HG03432 (cell line): ENCODE results near the gene TTC6.

Experiments used
- ATAC-seq: cut with Tn5 transposase; IDR thresholded peaks from one replicate; pipeline ENCODE4 v1.9.1; 2021; ENCODE audit warnings: mild to moderate bottlenecking, moderate library complexity; ENCODE audit not compliant: unreplicated experiment

TTC6 gene

GRCh38 chr14:37597538-37597913, 2.1 kb downstream of the TTC6 start:
- no peak for ATAC-seq

- no peak for ATAC-seq
Measured at GRCh38 chr14:37597914-37598746, 2.7 kb downstream of the TTC6 start.

DNA sequence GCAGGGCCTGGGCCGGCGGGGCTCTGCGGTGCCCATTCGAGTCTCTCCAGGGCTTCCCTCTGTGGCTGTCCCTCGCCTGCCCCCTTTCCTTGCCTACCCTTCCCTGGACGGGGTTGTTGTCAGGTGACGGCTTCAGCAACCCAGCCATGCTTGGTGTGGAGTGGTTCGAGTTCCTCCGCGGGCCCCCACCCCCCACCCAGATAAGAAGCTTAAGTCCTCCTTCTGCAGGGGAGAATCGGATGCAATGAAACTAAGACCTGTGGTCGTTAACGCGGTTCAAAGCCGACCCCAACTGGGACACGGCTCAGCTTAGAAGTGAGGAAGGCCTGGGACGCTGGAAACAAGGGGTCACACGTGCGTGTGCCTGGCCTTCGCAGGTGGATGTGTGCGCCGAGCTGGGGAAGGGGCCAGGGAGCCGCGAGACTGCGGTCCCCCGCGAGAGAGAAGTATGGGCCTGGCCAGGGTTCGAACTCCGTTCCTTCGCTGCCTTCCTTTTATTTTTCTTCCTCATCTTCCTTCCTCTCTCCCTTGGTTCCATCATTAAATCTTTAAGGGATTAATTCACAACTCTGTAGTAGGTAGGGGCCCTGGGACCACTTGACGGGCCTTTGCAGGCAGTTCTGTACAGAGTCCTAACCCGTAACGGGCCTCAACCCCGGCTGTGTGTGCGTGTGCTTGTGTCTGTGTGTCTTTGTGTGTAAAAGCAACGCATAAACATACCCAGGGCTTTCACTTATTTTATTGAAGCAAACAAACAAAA, 3.5 kb downstream of the TTC6 start:
- no peak for ATAC-seq

DNA sequence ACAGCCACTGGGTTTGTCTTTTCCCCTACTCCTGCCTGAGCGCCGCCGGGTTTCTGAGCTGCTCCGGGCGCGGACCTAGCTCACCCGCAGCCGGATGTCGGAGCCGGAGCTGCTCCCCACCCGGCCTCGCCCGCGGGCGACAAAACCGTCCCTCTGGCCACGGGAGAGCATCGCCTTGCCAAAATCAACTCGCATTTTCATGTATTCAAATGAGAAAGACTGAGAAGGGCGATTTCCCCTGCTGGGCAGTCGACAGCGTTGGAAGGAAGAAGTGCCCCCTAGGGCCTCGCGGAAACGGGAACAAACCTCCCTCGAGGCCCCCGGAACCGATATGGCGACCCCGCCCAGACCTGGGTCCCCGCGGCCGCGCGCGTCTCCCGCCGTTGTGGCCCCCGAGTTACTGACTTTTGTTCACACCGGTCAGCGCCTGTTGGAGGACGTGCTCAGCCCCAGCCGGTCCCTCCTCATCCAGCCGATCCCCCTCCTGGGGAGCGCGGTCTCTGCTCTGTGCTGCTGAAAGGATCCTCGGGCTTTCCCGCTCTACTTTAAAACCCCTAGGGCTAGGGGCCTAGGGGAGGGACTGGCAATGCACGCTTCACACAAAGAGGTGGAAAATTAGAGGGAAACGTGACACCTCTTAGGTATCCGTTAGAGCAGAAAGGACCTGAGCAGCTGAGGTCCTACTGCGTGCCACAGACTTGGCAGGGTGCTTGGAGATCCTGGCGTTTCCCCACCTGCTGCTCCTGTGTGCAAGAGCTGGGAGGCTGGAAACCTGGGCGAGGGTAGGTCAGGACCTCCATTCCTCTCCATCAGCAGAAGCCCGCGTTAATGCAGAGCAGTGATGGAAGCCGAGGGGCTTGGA, 4.3 kb downstream of the TTC6 start:
- ATAC-seq = no peak

GRCh38 chr14:37600880-37601741, 5.7 kb downstream of the TTC6 start:
- no peak for ATAC-seq

GRCh38 chr14:37601865-37602264, 6.4 kb downstream of the TTC6 start:
- no peak for ATAC-seq

DNA sequence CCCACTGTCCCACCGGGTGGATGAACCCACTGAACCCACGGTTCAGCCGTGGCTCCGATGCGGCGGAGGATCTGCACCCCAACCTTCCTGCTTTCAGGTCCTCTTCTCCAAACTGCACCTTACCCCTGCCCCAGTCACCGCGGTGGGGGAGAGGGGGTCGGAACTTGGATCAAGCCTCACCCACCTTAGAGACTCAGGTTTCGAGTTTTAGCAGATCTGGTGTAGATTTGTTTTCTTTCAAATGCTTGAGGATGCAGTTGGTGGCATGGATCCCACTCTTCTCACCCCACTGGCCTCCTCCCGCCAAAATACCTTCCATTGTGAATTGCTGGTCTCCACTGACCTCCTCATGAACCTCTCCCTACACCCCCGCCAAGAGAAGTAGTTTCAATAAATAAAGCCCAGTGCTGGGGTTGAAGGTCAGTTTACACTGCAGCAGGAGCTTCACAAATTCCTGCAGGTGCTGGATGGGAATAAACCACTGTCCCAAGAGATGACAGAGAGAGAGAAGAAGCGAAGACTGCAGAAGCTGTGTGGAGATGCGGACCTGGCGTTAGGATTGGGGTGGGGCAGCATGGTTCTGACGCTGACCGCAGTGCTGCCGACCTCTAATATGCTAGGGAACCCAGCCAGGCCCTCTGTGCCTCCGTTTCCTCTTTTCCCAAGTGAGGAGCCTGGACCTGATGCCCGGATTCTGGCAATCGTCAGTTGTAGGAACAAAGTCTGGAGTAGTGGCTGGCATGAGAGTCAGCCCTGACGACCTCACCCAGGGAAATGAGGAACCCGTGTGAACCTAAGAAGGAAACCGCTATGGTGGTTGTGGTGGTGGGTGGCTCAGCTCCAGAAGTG, 7.4 kb downstream of the TTC6 start:
- ATAC-seq = no peak

GRCh38 chr14:37603688-37604251, 8.3 kb downstream of the TTC6 start:
- no peak for ATAC-seq

- no peak for ATAC-seq
Measured at GRCh38 chr14:37606678-37607077, 11.2 kb downstream of the TTC6 start.

- no peak for ATAC-seq
Measured at GRCh38 chr14:37608649-37609048, 13.2 kb downstream of the TTC6 start.

DNA sequence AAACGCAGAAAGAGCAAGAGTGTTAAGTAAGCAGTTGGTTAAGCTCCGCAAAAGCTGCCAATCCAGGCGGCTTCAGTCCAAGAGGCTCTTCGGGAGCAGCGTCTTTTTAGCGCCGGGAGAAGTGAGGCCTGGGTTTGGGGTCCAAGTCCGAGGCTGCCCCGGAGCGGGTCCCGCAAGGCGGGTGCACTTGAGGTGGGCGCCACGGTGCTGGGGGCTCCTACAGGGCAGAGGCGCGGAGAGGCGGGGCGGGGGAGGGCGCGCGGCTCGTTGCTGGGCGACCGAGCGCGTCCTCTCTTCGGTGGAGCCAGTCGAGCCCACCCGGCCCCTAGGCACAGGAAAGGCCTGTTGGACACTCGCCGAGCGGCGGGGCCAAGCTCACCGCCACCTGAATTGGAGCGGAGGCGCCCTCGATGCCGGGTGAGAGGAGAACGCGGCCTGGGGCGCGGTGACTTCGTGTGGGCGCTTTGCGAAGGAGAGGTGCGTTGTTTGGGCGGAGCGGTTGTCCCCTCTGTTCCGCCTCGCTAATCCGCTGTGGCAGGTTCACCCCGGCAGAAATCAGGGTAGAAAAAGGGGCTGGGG, 15.6 kb downstream of the TTC6 start:
- no peak for ATAC-seq

DNA sequence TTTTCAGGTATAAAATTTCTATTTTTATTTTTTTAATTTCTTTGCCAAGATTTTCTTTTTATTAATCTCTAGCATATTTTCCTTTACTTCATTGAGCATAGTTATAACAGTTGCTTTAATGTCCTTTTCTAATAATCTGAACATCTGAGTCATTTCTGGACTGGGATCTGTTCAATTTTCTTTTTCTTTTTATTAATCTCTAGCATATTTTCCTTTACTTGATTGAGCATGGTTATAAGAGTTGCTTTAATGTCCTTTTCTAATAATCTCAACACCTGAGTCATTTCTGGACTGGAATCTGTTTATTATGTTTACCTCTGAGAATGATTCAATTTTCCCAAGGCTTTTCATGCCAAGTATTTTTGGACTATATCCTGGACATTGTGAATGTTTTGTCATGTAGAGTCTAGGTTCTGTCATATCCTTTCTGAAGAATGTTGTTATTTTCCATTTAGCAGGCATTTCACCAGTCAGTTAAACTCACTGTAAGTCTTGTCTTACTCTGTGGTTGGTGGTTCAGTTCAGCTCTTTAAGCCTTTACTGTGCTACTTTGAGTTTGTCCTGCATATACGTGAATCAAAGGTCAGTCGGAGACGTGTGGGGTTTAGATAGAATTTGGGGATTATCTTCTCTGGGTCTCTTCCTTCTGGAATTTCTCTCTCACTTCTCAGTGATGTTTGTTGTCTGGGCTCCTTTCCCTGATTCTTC, 20.3 kb downstream of the TTC6 start:
- ATAC-seq = no peak

GRCh38 chr14:37616853-37617252, 21.4 kb downstream of the TTC6 start:
- ATAC-seq = no peak

DNA sequence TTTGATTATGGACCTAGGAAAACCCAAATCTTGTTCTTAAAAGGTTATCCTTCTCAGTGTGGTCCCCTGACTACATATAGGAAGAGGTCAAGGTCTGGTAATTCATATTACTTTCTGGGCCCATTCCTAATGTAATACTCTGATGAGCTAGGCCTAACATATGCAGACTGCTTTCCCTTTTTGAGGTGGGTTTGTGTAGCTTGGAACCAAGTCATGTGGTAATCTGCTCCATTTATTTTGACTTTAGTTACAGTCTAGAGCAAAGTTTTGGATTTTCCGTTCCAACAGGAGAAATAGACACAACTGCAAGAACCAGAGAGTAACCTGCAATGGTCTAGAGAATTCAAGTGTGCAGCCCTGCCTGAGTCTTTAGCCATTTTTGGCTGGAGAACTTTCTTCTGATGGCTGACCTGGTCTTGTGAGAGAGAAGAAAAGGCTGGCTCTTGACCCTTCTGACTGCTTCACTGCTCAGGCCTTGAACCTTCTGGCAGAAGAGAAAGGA, 22.5 kb downstream of the TTC6 start:
- no peak for ATAC-seq

DNA sequence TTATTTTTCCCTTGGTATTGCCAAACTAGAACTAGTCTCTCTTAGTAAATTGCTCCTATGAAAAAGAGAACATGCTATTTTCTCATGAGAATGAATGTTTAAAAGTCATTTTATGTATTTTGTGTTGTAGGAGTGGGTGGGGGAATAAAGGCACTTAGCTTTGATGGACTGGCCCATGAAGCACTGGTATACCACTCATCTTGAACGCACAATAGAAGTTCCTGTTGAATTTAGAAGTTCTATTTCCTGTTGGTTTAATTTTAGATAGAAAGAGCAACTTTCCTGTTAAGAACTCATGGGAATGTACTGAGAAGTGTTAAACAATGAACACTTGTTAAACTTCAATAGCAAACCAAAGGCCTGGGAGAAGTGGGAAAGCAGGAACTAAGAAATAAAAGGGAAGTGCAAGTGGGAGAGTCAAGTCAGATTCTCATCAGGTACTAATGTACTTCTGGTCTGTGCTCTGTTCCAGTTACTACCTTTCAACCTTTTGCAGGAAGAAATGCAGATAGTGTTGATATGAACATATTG, 23.1 kb downstream of the TTC6 start:
- no peak for ATAC-seq

GRCh38 chr14:37620856-37621255, 25.4 kb downstream of the TTC6 start:
- ATAC-seq = no peak

DNA sequence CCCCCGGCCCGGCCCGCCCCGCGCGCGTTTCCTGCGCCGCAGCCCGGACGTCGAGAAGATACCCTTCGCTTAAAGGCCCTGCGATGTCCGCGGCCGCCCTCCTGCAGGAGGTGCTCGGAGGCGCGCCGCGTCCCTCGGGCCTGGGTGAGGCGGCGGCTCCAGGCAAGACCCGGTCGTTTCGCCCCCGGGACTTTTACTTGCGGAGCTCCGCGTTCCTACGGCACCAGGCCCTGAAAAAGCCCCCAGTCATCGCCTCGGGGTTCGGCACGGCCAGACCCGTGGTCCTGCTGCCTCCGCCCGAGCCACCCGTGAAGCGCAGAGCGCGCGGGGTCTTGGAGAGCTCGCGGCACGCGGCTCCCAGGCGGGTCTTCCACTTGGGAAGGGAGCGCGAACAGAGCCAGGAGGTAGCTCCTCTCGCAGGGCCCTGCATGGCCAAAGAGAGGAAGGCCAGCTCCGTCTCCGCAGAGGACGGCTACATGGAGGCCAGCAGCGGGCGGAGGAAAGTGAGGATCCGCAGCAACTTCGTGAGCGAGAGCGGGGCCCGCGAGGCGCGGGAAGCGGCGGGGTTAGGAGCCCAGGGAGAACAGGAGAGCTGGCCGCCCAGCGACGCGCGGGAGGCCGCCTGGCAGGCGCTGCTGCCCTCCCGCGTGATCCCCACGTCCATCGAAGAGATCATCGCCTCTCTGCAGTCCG, 26.9 kb downstream of the TTC6 start:
- no peak for ATAC-seq
